Tibial nerve (tissue), 4 donors: ENCODE results near the gene CFAP57. TPM values are rescaled to one million over a fixed set of nuclear protein-coding genes. Genes with fewer than 3 reads are reported as not detected.

Source experiments
- DNase-seq, 2 donors: peaks; one replicate each; pipeline ENCODE4 v3.0.0-alpha.2; 2019; ENCODE audit warnings: low spot score in 2 of 2
- H3K27ac ChIP-seq, 4 donors: fragments of 200-600 bp; sonication (generic) in 3 of 4; one replicate each; pipeline ENCODE4 v1.5.1; 2017 to 2019; ENCODE audit warnings: mild to moderate bottlenecking in 1 of 4
- H3K27me3 ChIP-seq, 2 donors: fragments of 200-600 bp; sonication (generic) in 1 of 2; one replicate each; pipeline versions ENCODE4 v1.5.1 to v1.6.0; 2017 to 2019
- H3K36me3 ChIP-seq, 3 donors: fragments of 200-600 bp; sonication (generic); one replicate each; pipeline ENCODE4 v1.5.1; 2018 to 2019
- H3K4me1 ChIP-seq, 4 donors: fragments of 200-600 bp; sonication (generic) in 3 of 4; one replicate each; pipeline ENCODE4 v1.5.1; 2017 to 2019
- H3K4me3 ChIP-seq, 4 donors: fragments of 200-600 bp; sonication (generic) in 3 of 4; one replicate each; pipeline ENCODE4 v1.5.1; 2017 to 2019; ENCODE audit warnings: mild to moderate bottlenecking in 1 of 4, moderate library complexity in 1 of 4
- H3K9me3 ChIP-seq, 4 donors: fragments of 200-600 bp; sonication (generic) in 3 of 4; one replicate each; pipeline ENCODE4 v1.5.1; 2017 to 2019
- EP300 ChIP-seq, 2 donors: sonication (generic); formaldehyde crosslinking; IDR thresholded peaks; one replicate each; pipeline ENCODE4 v1.6.1; 2017; ENCODE audit warnings: antibody characterized with exemption in 2 of 2, mild to moderate bottlenecking in 1 of 2
- POLR2A ChIP-seq, 2 donors: fragments of 450-650 bp; IDR thresholded peaks; one replicate each; pipeline ENCODE4 v1.6.1; 2017; ENCODE audit warnings: antibody characterized with exemption in 2 of 2, mild to moderate bottlenecking in 2 of 2, moderate library complexity in 2 of 2
- WGBS, 2 donors: methylation state at CpG; one replicate each; pipeline ENCODE4 v1.1.5; 2018; 5-methylcytosine and 5-hydroxymethylcytosine counted together
- total RNA-seq, 4 donors: library from RNA; depleted of rRNA; stranded (reverse); fragments of >200 nt; gene quantifications; one replicate each; pipeline ENCODE4 v1.1.0, GENCODE V29; 2016
- TF ChIP-seq, protein P1 (sequence below), 5 experiments: fragments of 200-600 bp in 3 of 5; fragments of 450-650 bp in 2 of 5; sonication (generic) in 3 of 5; IDR thresholded peaks; one replicate each; pipeline ENCODE4 v1.5.1; 2016 to 2019; ENCODE audit warnings: antibody characterized with exemption in 5 of 5, mild to moderate bottlenecking in 3 of 5, moderate library complexity in 2 of 5

The CFAP57 gene
- total RNA-seq, 4 donors from 2014 or later, result 0.21 to 0.30 (median 0.22) TPM; not detected in 1

GRCh38 chr1:43272576-43273571 is 100.7 kb downstream of the CFAP57 start:
- H3K36me3 ChIP-seq, result no peaks in the 10 kb centered on the region
- H3K27ac ChIP-seq, result no peak overlapping the region
- no peak for DNase-seq
- H3K4me3 ChIP-seq, result no peak overlapping the region
- peaks cover 0 to 20% of the 10 kb centered on the region in 2 donors for H3K27me3 ChIP-seq
- 95% methylated on average over 25 to 34 of the region's 46 CpGs for WGBS, 2 donors
- TF ChIP-seq EP300 (IDR thresholded peaks at IDR 0.05) (no peak), POLR2A (IDR thresholded peaks at IDR 0.05) (no peak)
- H3K4me1 ChIP-seq, result peaks cover 0 to 17% (median 7%) of the 10 kb centered on the region in 4 donors
- no peaks in the 10 kb centered on the region for H3K9me3 ChIP-seq

DNA sequence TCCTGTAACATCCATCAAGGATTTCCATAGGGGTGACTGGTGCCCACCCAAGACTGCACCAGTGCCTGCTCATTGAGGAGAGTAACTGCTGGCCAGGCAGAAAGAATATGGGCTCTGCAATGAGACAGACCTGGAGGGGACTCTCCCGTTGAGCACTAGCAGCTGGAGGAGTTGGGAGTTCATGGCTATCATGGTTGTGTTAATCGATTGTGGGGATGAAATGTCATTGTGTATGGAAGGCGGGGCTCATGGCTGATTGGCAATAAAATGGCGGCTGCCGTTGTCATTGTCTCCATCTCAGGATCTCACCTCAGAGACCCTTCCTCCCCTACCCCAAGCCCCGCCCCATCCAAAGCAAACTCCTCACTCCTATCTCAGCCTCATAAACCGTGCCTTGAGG is 101.6 kb downstream of the CFAP57 start:
- Histone ChIP-seq H3K27ac (no peak overlapping the region), H3K9me3 (no peaks in the 10 kb centered on the region), H3K27me3 (peaks cover 0 to 20% of the 10 kb centered on the region in 2 donors), H3K4me1 (peaks cover 0 to 17% (median 7%) of the 10 kb centered on the region in 4 donors), H3K36me3 (no peaks in the 10 kb centered on the region), H3K4me3 (no peak overlapping the region)
- no peak for DNase-seq
- WGBS, 2 donors, result 92% methylated on average over 7 of the region's 7 CpGs
- no peak for TF ChIP-seq EP300 (IDR thresholded peaks at IDR 0.05)
- TF ChIP-seq, protein P1, sequence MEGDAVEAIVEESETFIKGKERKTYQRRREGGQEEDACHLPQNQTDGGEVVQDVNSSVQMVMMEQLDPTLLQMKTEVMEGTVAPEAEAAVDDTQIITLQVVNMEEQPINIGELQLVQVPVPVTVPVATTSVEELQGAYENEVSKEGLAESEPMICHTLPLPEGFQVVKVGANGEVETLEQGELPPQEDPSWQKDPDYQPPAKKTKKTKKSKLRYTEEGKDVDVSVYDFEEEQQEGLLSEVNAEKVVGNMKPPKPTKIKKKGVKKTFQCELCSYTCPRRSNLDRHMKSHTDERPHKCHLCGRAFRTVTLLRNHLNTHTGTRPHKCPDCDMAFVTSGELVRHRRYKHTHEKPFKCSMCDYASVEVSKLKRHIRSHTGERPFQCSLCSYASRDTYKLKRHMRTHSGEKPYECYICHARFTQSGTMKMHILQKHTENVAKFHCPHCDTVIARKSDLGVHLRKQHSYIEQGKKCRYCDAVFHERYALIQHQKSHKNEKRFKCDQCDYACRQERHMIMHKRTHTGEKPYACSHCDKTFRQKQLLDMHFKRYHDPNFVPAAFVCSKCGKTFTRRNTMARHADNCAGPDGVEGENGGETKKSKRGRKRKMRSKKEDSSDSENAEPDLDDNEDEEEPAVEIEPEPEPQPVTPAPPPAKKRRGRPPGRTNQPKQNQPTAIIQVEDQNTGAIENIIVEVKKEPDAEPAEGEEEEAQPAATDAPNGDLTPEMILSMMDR (IDR thresholded peaks at IDR 0.05), result no peak
- no peak for TF ChIP-seq POLR2A (IDR thresholded peaks at IDR 0.05)

GRCh38 chr1:43274125-43274803 is 102.1 kb downstream of the CFAP57 start:
- Histone ChIP-seq H3K27me3 (peaks cover 0 to 20% of the 10 kb centered on the region in 2 donors), H3K9me3 (no peaks in the 10 kb centered on the region), H3K4me1 (peaks cover 0 to 17% (median 7%) of the 10 kb centered on the region in 4 donors), H3K36me3 (no peaks in the 10 kb centered on the region), H3K27ac (no peak overlapping the region), H3K4me3 (no peak overlapping the region)
- WGBS, 2 donors, result 58 to 59% methylated on average over 11 of the region's 11 CpGs
- no peak for TF ChIP-seq EP300 (IDR thresholded peaks at IDR 0.05)
- TF ChIP-seq, protein P1 (IDR thresholded peaks at IDR 0.05), result no peak
- no peak for TF ChIP-seq POLR2A (IDR thresholded peaks at IDR 0.05)
- no peak for DNase-seq

DNA sequence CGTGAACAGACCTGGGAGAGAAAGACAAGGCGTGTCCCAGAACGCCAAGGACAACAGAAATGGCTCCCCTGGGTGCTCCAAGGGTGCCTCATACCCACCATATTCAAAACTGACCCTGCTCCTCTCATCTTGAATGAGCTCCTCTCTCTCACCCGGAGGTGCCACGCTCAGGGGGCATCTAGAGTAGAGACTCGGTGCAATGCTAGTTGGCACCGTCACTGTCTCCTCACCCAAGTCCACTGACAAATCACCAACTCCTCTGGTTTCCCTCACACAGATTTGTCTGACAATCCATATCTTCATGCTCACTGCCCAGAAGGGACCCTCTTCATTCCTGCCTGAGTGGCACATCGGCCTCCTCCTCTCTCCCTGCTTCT is 102.7 kb downstream of the CFAP57 start:
- Histone ChIP-seq H3K4me3 (no peak overlapping the region), H3K27ac (no peak overlapping the region), H3K27me3 (peaks cover 0 to 20% of the 10 kb centered on the region in 2 donors), H3K36me3 (no peaks in the 10 kb centered on the region), H3K9me3 (no peaks in the 10 kb centered on the region), H3K4me1 (peaks cover 0 to 17% (median 7%) of the 10 kb centered on the region in 4 donors)
- 89 to 92% methylated on average over 8 of the region's 8 CpGs for WGBS, 2 donors
- TF ChIP-seq, protein P1 (IDR thresholded peaks at IDR 0.05), result no peak
- TF ChIP-seq POLR2A (IDR thresholded peaks at IDR 0.05) (no peak), EP300 (IDR thresholded peaks at IDR 0.05) (no peak)
- DNase-seq, result no peak

- peaks cover 0 to 6% (median 1%) of the 10 kb centered on the region in 4 donors for H3K4me1 ChIP-seq
- H3K36me3 ChIP-seq, result no peaks in the 10 kb centered on the region
- no peak overlapping the region for H3K27ac ChIP-seq
- DNase-seq, result no peak
- H3K4me3 ChIP-seq, result no peak overlapping the region
- TF ChIP-seq POLR2A (IDR thresholded peaks at IDR 0.05) (no peak), EP300 (IDR thresholded peaks at IDR 0.05) (no peak)
- TF ChIP-seq, protein P1 (IDR thresholded peaks at IDR 0.05), result no peak
- 84 to 86% methylated on average over 12 of the region's 12 CpGs for WGBS, 2 donors
- H3K27me3 ChIP-seq, result peaks cover 0 to 13% of the 10 kb centered on the region in 2 donors
- no peaks in the 10 kb centered on the region for H3K9me3 ChIP-seq
These were observed 103.9 kb downstream of the CFAP57 start for GRCh38 chr1:43275826-43276620.
